ENCODE data around the gene TRPC4AP. TPM values are rescaled to one million over a fixed set of nuclear protein-coding genes. Genes with fewer than 3 reads are reported as not detected.
"Not testable (repeated sequence)": the region's sequence is repeated elsewhere in the genome, so short reads cannot be mapped to it uniquely, and the experiment has no call there.

Gene TRPC4AP
- total and polyA plus RNA-seq, 2 donors = 24.6 to 57.3 TPM

DNA sequence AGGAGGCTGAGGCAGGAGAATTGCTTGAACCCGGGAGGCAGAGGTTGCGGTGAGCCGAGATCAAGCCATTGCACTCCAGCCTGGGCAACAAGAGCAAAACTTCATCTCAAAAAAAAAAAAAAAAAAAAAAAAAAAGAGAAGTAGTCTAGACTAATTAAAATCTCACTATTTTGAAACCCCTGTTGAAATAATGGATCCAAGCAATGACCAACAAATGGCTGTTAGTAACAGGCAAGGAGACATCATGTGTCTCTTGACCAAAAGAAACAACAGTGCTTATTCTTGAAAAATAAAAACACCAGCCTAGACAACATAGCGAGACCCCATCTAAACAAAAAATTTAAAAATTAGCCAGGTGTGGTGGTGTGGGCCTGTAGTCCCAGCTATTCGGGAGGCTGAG, 19.7 kb upstream of the TRPC4AP start:
- peaks cover 5 to 17% of the 10 kb centered on the region in 2 donors for H3K36me3 ChIP-seq (ENCODE audit: control insufficient read depth in 2 of 2, insufficient read depth in 2 of 2, low read length in 1 of 2)
- DNase-seq (ENCODE audit: low read depth in 6 of 9, low spot score in 9 of 9); H3K27ac ChIP-seq (ENCODE audit: low read depth in 1 of 2, low read length in 1 of 2); H3K4me1 ChIP-seq (ENCODE audit: control insufficient read depth in 2 of 2, insufficient read depth in 2 of 2, low read length in 2 of 2); H3K4me3 ChIP-seq (ENCODE audit: low read length in 2 of 2); H3K9me3 ChIP-seq (ENCODE audit: control insufficient read depth in 2 of 2, insufficient read depth in 1 of 2, low read length in 1 of 2); H3K27me3 ChIP-seq (ENCODE audit: control insufficient read depth in 2 of 2, insufficient read depth in 1 of 2, low read length in 1 of 2): not testable (repeated sequence)
- WGBS = 87% methylated on average over 5 of the region's 5 CpGs

DNA sequence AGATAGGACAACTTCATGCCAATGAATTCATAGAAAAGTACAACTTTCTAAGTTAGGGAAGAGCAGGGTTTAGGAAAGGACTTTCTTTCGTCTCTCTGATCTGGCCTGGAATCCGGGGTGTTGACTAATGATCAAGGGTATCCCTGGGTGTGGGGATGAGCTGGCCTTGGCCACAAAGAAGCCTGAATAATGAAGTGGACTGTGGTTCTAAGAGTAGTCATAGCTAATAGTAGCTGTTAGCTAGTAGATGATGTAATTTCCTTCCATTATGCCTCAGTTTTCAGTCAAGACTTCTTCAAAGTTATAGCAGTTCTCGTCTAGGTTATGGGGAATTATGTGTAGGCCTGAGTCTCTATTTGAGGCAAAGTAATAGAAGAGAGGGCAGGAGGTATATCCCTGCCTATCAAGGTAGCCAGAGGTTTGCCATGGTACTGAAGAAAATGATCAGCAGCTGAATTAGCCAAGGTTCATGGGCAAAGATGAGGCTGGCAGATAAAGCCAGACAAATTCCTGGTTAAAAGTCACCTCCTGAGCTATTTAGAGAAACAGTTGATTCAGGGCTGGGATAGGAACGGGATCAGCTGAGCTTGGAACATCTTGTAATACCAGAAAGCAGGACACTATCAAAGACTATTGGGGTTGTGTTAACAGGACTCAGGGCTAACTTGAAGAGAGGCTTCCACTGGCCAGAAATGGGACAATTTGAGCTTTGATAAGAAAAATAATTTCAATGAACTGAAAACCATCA, 18.7 kb upstream of the TRPC4AP start:
- peaks cover 5 to 17% of the 10 kb centered on the region in 2 donors for H3K36me3 ChIP-seq (ENCODE audit: control insufficient read depth in 2 of 2, insufficient read depth in 2 of 2, low read length in 1 of 2)
- no peak overlapping the region for H3K4me3 ChIP-seq (ENCODE audit: low read length in 2 of 2)
- H3K27me3 ChIP-seq (ENCODE audit: control insufficient read depth in 2 of 2, insufficient read depth in 1 of 2, low read length in 1 of 2) = no peaks in the 10 kb centered on the region
- no peaks in the 10 kb centered on the region for H3K4me1 ChIP-seq (ENCODE audit: control insufficient read depth in 2 of 2, insufficient read depth in 2 of 2, low read length in 2 of 2)
- 98% methylated on average over 4 of the region's 4 CpGs for WGBS
- H3K27ac ChIP-seq (ENCODE audit: low read depth in 1 of 2, low read length in 1 of 2) = no peak overlapping the region
- DNase-seq (ENCODE audit: low read depth in 6 of 9, low spot score in 9 of 9) = no peak
- no peaks in the 10 kb centered on the region for H3K9me3 ChIP-seq (ENCODE audit: control insufficient read depth in 2 of 2, insufficient read depth in 1 of 2, low read length in 1 of 2)

DNA sequence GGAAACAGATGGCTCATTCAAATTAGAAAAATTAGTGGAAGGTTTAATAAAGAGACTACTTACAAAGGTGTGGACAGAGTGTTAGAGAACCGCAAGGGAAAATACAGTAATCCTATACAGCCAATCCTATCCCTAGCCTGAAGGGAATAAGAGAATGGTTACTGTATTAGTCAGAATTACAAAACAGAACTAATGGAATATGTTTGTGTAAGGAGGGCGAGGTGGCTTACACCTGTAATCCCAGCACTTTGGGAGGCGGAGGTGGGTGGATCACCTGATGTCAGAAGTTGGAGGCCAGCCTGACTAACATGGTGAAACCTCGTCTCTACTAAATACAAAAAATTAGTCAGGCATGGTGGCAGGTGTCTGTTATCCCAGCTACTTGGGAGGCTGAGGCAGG, 16.3 kb upstream of the TRPC4AP start:
- Histone ChIP-seq H3K36me3 (ENCODE audit: control insufficient read depth in 2 of 2, insufficient read depth in 2 of 2, low read length in 1 of 2) (peaks cover 0 to 6% of the 10 kb centered on the region in 2 donors), H3K4me1 (ENCODE audit: control insufficient read depth in 2 of 2, insufficient read depth in 2 of 2, low read length in 2 of 2) (no peaks in the 10 kb centered on the region), H3K27ac (ENCODE audit: low read depth in 1 of 2, low read length in 1 of 2) (no peak overlapping the region), H3K9me3 (ENCODE audit: control insufficient read depth in 2 of 2, insufficient read depth in 1 of 2, low read length in 1 of 2) (no peaks in the 10 kb centered on the region), H3K4me3 (ENCODE audit: low read length in 2 of 2) (no peak overlapping the region), H3K27me3 (ENCODE audit: control insufficient read depth in 2 of 2, insufficient read depth in 1 of 2, low read length in 1 of 2) (no peaks in the 10 kb centered on the region)
- WGBS = 94% methylated on average over 4 of the region's 4 CpGs
- no peak for DNase-seq (ENCODE audit: low read depth in 6 of 9, low spot score in 9 of 9)

DNA sequence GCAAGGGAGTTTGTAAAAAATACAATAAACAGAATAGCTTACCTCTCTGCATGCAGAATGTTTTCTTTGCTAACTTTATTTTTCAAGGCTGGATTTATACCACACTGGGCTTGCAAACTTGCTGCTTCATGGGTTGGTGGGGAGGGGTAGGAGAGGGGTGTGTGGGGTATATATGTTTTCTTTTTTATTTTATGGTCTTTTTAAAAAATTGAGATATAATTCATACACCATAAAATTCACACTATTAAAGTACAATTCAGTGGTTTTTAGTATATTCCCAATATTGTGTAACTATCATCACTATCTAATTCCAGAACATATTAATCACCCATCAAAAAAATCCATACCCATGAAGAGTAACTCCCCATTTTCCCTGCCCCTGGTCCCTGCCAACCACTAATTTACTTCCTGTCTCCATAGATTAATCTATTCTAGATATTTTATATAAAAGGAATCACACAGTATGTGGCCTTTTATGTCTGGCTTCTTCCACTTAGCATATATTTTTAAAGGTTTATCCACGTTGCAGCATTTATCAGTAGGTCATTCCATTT, 14.3 kb upstream of the TRPC4AP start:
- Histone ChIP-seq H3K27me3 (ENCODE audit: control insufficient read depth in 2 of 2, insufficient read depth in 1 of 2, low read length in 1 of 2) (no peaks in the 10 kb centered on the region), H3K36me3 (ENCODE audit: control insufficient read depth in 2 of 2, insufficient read depth in 2 of 2, low read length in 1 of 2) (no peaks in the 10 kb centered on the region), H3K9me3 (ENCODE audit: control insufficient read depth in 2 of 2, insufficient read depth in 1 of 2, low read length in 1 of 2) (no peaks in the 10 kb centered on the region), H3K27ac (ENCODE audit: low read depth in 1 of 2, low read length in 1 of 2) (no peak overlapping the region), H3K4me3 (ENCODE audit: low read length in 2 of 2) (no peak overlapping the region), H3K4me1 (ENCODE audit: control insufficient read depth in 2 of 2, insufficient read depth in 2 of 2, low read length in 2 of 2) (no peaks in the 10 kb centered on the region)
- DNase-seq (ENCODE audit: low read depth in 6 of 9, low spot score in 9 of 9) = no peak
- WGBS = 95% methylated on average over 1 of the region's 1 CpG

GRCh38 chr20:35104685-35105295, 12.2 kb upstream of the TRPC4AP start:
- no peak for DNase-seq (ENCODE audit: low read depth in 6 of 9, low spot score in 9 of 9)
- Histone ChIP-seq H3K27me3 (ENCODE audit: control insufficient read depth in 2 of 2, insufficient read depth in 1 of 2, low read length in 1 of 2) (no peaks in the 10 kb centered on the region), H3K27ac (ENCODE audit: low read depth in 1 of 2, low read length in 1 of 2) (no peak overlapping the region), H3K36me3 (ENCODE audit: control insufficient read depth in 2 of 2, insufficient read depth in 2 of 2, low read length in 1 of 2) (no peaks in the 10 kb centered on the region), H3K9me3 (ENCODE audit: control insufficient read depth in 2 of 2, insufficient read depth in 1 of 2, low read length in 1 of 2) (no peaks in the 10 kb centered on the region), H3K4me3 (ENCODE audit: low read length in 2 of 2) (no peak overlapping the region), H3K4me1 (ENCODE audit: control insufficient read depth in 2 of 2, insufficient read depth in 2 of 2, low read length in 2 of 2) (no peaks in the 10 kb centered on the region)
- 91% methylated on average over 3 of the region's 3 CpGs for WGBS

GRCh38 chr20:35101620-35102019, 9.0 kb upstream of the TRPC4AP start:
- Histone ChIP-seq H3K27me3 (ENCODE audit: control insufficient read depth in 2 of 2, insufficient read depth in 1 of 2, low read length in 1 of 2) (no peaks in the 10 kb centered on the region), H3K4me1 (ENCODE audit: control insufficient read depth in 2 of 2, insufficient read depth in 2 of 2, low read length in 2 of 2) (no peaks in the 10 kb centered on the region), H3K9me3 (ENCODE audit: control insufficient read depth in 2 of 2, insufficient read depth in 1 of 2, low read length in 1 of 2) (no peaks in the 10 kb centered on the region), H3K27ac (ENCODE audit: low read depth in 1 of 2, low read length in 1 of 2) (no peak overlapping the region), H3K36me3 (ENCODE audit: control insufficient read depth in 2 of 2, insufficient read depth in 2 of 2, low read length in 1 of 2) (no peaks in the 10 kb centered on the region), H3K4me3 (ENCODE audit: low read length in 2 of 2) (no peak overlapping the region)
- 96% methylated on average over 8 of the region's 8 CpGs for WGBS
- DNase-seq (ENCODE audit: low read depth in 6 of 9, low spot score in 9 of 9) = no peak

- no peak for DNase-seq (ENCODE audit: low read depth in 6 of 9, low spot score in 9 of 9)
- peaks cover 6 to 15% of the 10 kb centered on the region in 2 donors for H3K4me1 ChIP-seq (ENCODE audit: control insufficient read depth in 2 of 2, insufficient read depth in 2 of 2, low read length in 2 of 2)
These were observed 769 bp upstream of the TRPC4AP start for GRCh38 chr20:35093267-35093884.

GRCh38 chr20:35091816-35092523, 637 bp downstream of the TRPC4AP start:
- WGBS = under 1% methylated on average over 28 of the region's 28 CpGs
- Histone ChIP-seq H3K36me3 (ENCODE audit: control insufficient read depth in 2 of 2, insufficient read depth in 2 of 2, low read length in 1 of 2) (peaks cover 4 to 6% of the 10 kb centered on the region in 2 donors), H3K9me3 (ENCODE audit: control insufficient read depth in 2 of 2, insufficient read depth in 1 of 2, low read length in 1 of 2) (no peaks in the 10 kb centered on the region), H3K27me3 (ENCODE audit: control insufficient read depth in 2 of 2, insufficient read depth in 1 of 2, low read length in 1 of 2) (no peaks in the 10 kb centered on the region), H3K27ac (ENCODE audit: low read depth in 1 of 2, low read length in 1 of 2) (peak overlapping the region; percentile 83 to 86), H3K4me1 (ENCODE audit: control insufficient read depth in 2 of 2, insufficient read depth in 2 of 2, low read length in 2 of 2) (peaks cover 6 to 18% of the 10 kb centered on the region in 2 donors), H3K4me3 (ENCODE audit: low read length in 2 of 2) (peak overlapping the region; percentile 84 to 97)
- peak in 6 of 9 donors; percentile 19 to 60 (median 34) for DNase-seq (ENCODE audit: low read depth in 6 of 9, low spot score in 9 of 9)

More at GRCh38 chr20:35093267-35093884, 769 bp upstream of the TRPC4AP start:
- WGBS = 91% methylated on average over 8 of the region's 8 CpGs
- Histone ChIP-seq H3K27ac (ENCODE audit: low read depth in 1 of 2, low read length in 1 of 2) (no peak overlapping the region), H3K4me3 (ENCODE audit: low read length in 2 of 2) (peak overlapping the region; percentile 84 to 97), H3K36me3 (ENCODE audit: control insufficient read depth in 2 of 2, insufficient read depth in 2 of 2, low read length in 1 of 2) (peaks cover 0 to 3% of the 10 kb centered on the region in 2 donors), H3K9me3 (ENCODE audit: control insufficient read depth in 2 of 2, insufficient read depth in 1 of 2, low read length in 1 of 2) (no peaks in the 10 kb centered on the region), H3K27me3 (ENCODE audit: control insufficient read depth in 2 of 2, insufficient read depth in 1 of 2, low read length in 1 of 2) (no peaks in the 10 kb centered on the region)

Data from thymus (tissue), 11 donors.